ENCODE results near the gene FER. TPM values are rescaled to one million over a fixed set of nuclear protein-coding genes. Genes with fewer than 3 reads are reported as not detected.

FER gene
- total RNA-seq, 1 donor from 2014 or later, result 35.3 TPM

- ATAC-seq (no peak), DNase-seq (no peak)
- Histone ChIP-seq H3K4me1 (no peaks in the 10 kb centered on the region), H3K27me3 (ENCODE audit: low read depth) (no peaks in the 10 kb centered on the region), H3K9me3 (no peaks in the 10 kb centered on the region), H3K36me3 (no peaks in the 10 kb centered on the region), H3K4me3 (no peak overlapping the region), H3K27ac (no peak overlapping the region)
- no peak for TF ChIP-seq CTCF (IDR thresholded peaks at IDR 0.05)
- intact Hi-C loops (cut with DNase I), result no loop called here
Observed at GRCh38 chr5:109089191-109089590, 341.5 kb downstream of the FER start.

DNA sequence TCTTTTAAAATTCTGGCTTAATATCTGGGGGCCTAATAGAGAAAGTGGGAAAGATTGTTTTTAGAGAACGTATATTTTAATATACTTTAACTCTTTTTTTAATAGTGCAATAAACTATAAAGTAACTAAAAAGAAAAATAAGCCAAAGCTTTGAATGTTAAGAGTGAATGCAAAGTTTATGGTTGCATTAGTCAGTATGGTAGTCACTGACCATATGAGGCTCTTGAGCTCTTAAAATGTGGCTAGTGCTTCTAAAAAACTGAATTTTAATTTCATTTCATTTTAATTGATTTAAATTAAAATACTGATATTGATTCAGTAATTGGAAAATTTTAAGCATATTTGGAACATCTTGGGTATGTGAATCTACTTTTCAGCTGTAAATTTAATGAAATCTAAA lies 351.4 kb downstream of the FER start:
- no peaks in the 10 kb centered on the region for H3K9me3 ChIP-seq
- no peak for ATAC-seq
- H3K27me3 ChIP-seq (ENCODE audit: low read depth), result no peaks in the 10 kb centered on the region
- no peaks in the 10 kb centered on the region for H3K4me1 ChIP-seq
- no peak for DNase-seq
- no peaks in the 10 kb centered on the region for H3K36me3 ChIP-seq
- no peak for TF ChIP-seq CTCF (IDR thresholded peaks at IDR 0.05)
- H3K27ac ChIP-seq, result no peak overlapping the region
- intact Hi-C loops (cut with DNase I), result no loop called here
- H3K4me3 ChIP-seq, result no peak overlapping the region

GRCh38 chr5:109100971-109101370 lies 353.3 kb downstream of the FER start:
- ATAC-seq (no peak), DNase-seq (no peak)
- no peak overlapping the region for H3K27ac ChIP-seq
- H3K4me1 ChIP-seq, result no peaks in the 10 kb centered on the region
- no peaks in the 10 kb centered on the region for H3K9me3 ChIP-seq
- no peak overlapping the region for H3K4me3 ChIP-seq
- H3K27me3 ChIP-seq (ENCODE audit: low read depth), result no peaks in the 10 kb centered on the region
- H3K36me3 ChIP-seq, result no peaks in the 10 kb centered on the region
- TF ChIP-seq CTCF (IDR thresholded peaks at IDR 0.05), result no peak
- intact Hi-C loops (cut with DNase I), result no loop called here

- Histone ChIP-seq H3K27ac (no peak overlapping the region), H3K9me3 (no peaks in the 10 kb centered on the region), H3K36me3 (no peaks in the 10 kb centered on the region), H3K4me3 (no peak overlapping the region), H3K27me3 (ENCODE audit: low read depth) (no peaks in the 10 kb centered on the region), H3K4me1 (no peaks in the 10 kb centered on the region)
- intact Hi-C loops (cut with DNase I), result no loop called here
- no peak for TF ChIP-seq CTCF (IDR thresholded peaks at IDR 0.05)
- ATAC-seq (no peak), DNase-seq (no peak)
Observed at GRCh38 chr5:109102096-109102690, 354.5 kb downstream of the FER start.

- H3K9me3 ChIP-seq, result no peaks in the 10 kb centered on the region
- intact Hi-C loops (cut with DNase I), result no loop called here
- no peak for TF ChIP-seq CTCF (IDR thresholded peaks at IDR 0.05)
- no peak for ATAC-seq
- H3K27me3 ChIP-seq (ENCODE audit: low read depth), result no peaks in the 10 kb centered on the region
- H3K36me3 ChIP-seq, result no peaks in the 10 kb centered on the region
- H3K27ac ChIP-seq, result no peak overlapping the region
- no peak overlapping the region for H3K4me3 ChIP-seq
- no peaks in the 10 kb centered on the region for H3K4me1 ChIP-seq
- DNase-seq, result no peak
Observed at GRCh38 chr5:109105631-109106267, 358.1 kb downstream of the FER start.

Data from lower lobe of right lung (tissue), 2 donors.